Measurements from ENCODE around the gene FRRS1. TPM values are rescaled to one million over a fixed set of nuclear protein-coding genes. Genes with fewer than 3 reads are reported as not detected.

FRRS1 gene
- polyA plus RNA-seq, 3 donors: 0.61 to 2.1 (median 2.1) TPM

DNA sequence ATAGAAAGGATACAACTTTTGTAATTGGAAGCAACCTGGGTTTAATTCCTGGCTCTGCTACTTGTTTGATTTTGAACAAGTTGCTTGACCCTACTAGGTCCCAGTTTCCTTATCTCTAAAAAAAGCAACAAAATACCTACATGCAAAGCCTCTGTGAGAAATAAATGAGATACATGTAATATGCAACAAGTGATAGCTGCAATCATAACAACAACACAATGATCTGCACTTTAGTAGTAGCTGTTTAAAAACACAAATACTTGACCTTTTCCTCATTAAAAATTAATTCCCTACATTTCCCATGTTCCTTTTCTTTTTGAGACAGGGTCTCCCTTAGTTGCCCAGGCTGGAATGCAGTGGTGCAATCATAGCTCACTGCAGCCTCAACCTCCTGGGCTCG lies 40.0 kb downstream of the FRRS1 start:
- Histone ChIP-seq H3K9ac (ENCODE audit: insufficient read depth, low read length, poor library complexity, severe bottlenecking) (no peak overlapping the region), H3K27me3 (ENCODE audit: control insufficient read depth in 2 of 2, insufficient read depth in 2 of 2, low read length in 2 of 2) (no peaks in the 10 kb centered on the region), H3K4me3 (replicated peaks in 1 of 3; ENCODE audit: low read depth in 2 of 3, low read length in 3 of 3) (no peak overlapping the region), H2AFZ (ENCODE audit: insufficient read depth, low read depth, low read length, poor library complexity, severe bottlenecking) (no peak overlapping the region), H3K36me3 (replicated peaks in 1 of 2; ENCODE audit: control insufficient read depth in 1 of 2, insufficient read depth in 2 of 2, low read length in 2 of 2) (peaks cover 6% of the 10 kb centered on the region in 2 donors), H4K20me1 (ENCODE audit: insufficient read depth, low read length) (no peaks in the 10 kb centered on the region), H3K4me1 (ENCODE audit: control insufficient read depth in 1 of 2, insufficient read depth in 2 of 2, low read length in 2 of 2) (peaks cover 3 to 6% of the 10 kb centered on the region in 2 donors), H3K79me2 (ENCODE audit: insufficient read depth, low read length) (no peaks in the 10 kb centered on the region), H3K4me2 (replicated peaks; ENCODE audit: extremely low read depth, low read length, poor library complexity, severe bottlenecking) (no peak overlapping the region), H3K9me3 (replicated peaks in 1 of 2; ENCODE audit: control insufficient read depth in 1 of 2, insufficient read depth in 1 of 2, low read length in 2 of 2) (no peaks in the 10 kb centered on the region), H3K27ac (ENCODE audit: low read depth in 1 of 2, low read length in 2 of 2) (no peak overlapping the region)
- intact Hi-C loops (cut with micrococcal nuclease): no loop called here
- no CpG with 5 or more reads among the region's 1 CpG for WGBS (ENCODE audit: insufficient coverage)
- TF ChIP-seq, protein P1, sequence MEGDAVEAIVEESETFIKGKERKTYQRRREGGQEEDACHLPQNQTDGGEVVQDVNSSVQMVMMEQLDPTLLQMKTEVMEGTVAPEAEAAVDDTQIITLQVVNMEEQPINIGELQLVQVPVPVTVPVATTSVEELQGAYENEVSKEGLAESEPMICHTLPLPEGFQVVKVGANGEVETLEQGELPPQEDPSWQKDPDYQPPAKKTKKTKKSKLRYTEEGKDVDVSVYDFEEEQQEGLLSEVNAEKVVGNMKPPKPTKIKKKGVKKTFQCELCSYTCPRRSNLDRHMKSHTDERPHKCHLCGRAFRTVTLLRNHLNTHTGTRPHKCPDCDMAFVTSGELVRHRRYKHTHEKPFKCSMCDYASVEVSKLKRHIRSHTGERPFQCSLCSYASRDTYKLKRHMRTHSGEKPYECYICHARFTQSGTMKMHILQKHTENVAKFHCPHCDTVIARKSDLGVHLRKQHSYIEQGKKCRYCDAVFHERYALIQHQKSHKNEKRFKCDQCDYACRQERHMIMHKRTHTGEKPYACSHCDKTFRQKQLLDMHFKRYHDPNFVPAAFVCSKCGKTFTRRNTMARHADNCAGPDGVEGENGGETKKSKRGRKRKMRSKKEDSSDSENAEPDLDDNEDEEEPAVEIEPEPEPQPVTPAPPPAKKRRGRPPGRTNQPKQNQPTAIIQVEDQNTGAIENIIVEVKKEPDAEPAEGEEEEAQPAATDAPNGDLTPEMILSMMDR (IDR thresholded peaks at IDR 0.05): no peak
- peaks cover 27% of the 10 kb centered on the region in 2 donors for H3K36me3 Mint-ChIP-seq
- no peak overlapping the region for H3K4me3 Mint-ChIP-seq
- peaks cover 13% of the 10 kb centered on the region for H3K4me1 Mint-ChIP-seq
- no peak overlapping the region for H3K27ac Mint-ChIP-seq
- no peak for DNase-seq
- H3K27me3 Mint-ChIP-seq (ENCODE audit: low read depth in 3 of 3): peaks cover 0 to 1% (median 0%) of the 10 kb centered on the region in 3 donors
- peaks cover 0 to 3% (median 0%) of the 10 kb centered on the region in 7 donors for H3K9me3 Mint-ChIP-seq

DNA sequence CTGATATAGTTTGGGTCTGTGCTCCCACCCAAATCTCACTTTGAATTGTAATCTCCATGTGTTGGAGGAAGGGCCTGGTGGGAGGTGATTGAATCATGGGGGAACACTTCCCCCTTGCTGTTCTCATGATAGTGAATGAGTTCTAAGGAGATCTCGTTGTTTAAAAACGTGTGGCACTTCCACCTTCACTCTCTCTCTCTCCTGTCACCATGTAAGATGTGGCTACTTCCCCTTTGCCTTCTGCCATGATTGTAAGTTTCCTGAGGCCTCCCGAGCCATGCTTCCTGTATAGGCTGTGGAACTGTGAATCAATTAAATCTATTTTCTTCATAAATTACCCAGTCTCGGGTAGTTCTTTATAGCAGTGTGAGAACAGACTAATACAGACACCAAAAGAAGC lies 40.4 kb downstream of the FRRS1 start:
- H3K4me3 Mint-ChIP-seq: no peak overlapping the region
- TF ChIP-seq, protein P1 (IDR thresholded peaks at IDR 0.05): no peak
- H3K9me3 Mint-ChIP-seq: peaks cover 0 to 3% (median 0%) of the 10 kb centered on the region in 7 donors
- no peak overlapping the region for H3K27ac Mint-ChIP-seq
- H3K27me3 Mint-ChIP-seq (ENCODE audit: low read depth in 3 of 3): peaks cover 0 to 1% (median 0%) of the 10 kb centered on the region in 3 donors
- peaks cover 27% of the 10 kb centered on the region in 2 donors for H3K36me3 Mint-ChIP-seq
- H4K20me1 ChIP-seq (ENCODE audit: insufficient read depth, low read length): no peaks in the 10 kb centered on the region
- WGBS (ENCODE audit: insufficient coverage): no CpG with 5 or more reads among the region's 4 CpGs
- no peak for DNase-seq
- no peak overlapping the region for H3K4me2 ChIP-seq (replicated peaks; ENCODE audit: extremely low read depth, low read length, poor library complexity, severe bottlenecking)
- no peak overlapping the region for H3K4me3 ChIP-seq (replicated peaks in 1 of 3; ENCODE audit: low read depth in 2 of 3, low read length in 3 of 3)
- H3K27me3 ChIP-seq (ENCODE audit: control insufficient read depth in 2 of 2, insufficient read depth in 2 of 2, low read length in 2 of 2): no peaks in the 10 kb centered on the region
- peaks cover 13% of the 10 kb centered on the region for H3K4me1 Mint-ChIP-seq
- peaks cover 3 to 6% of the 10 kb centered on the region in 2 donors for H3K4me1 ChIP-seq (ENCODE audit: control insufficient read depth in 1 of 2, insufficient read depth in 2 of 2, low read length in 2 of 2)
- H3K9me3 ChIP-seq (replicated peaks in 1 of 2; ENCODE audit: control insufficient read depth in 1 of 2, insufficient read depth in 1 of 2, low read length in 2 of 2): no peaks in the 10 kb centered on the region
- H2AFZ ChIP-seq (ENCODE audit: insufficient read depth, low read depth, low read length, poor library complexity, severe bottlenecking): no peak overlapping the region
- intact Hi-C loops (cut with micrococcal nuclease): no loop called here
- peaks cover 6% of the 10 kb centered on the region in 2 donors for H3K36me3 ChIP-seq (replicated peaks in 1 of 2; ENCODE audit: control insufficient read depth in 1 of 2, insufficient read depth in 2 of 2, low read length in 2 of 2)
- no peaks in the 10 kb centered on the region for H3K79me2 ChIP-seq (ENCODE audit: insufficient read depth, low read length)
- no peak overlapping the region for H3K9ac ChIP-seq (ENCODE audit: insufficient read depth, low read length, poor library complexity, severe bottlenecking)
- H3K27ac ChIP-seq (ENCODE audit: low read depth in 1 of 2, low read length in 2 of 2): no peak overlapping the region
